Middle frontal gyrus (tissue), 1 donor: ENCODE measurements around the gene CTAGE1.
"Not testable (repeated sequence)": the region's sequence is repeated elsewhere in the genome, so short reads cannot be mapped to it uniquely, and the experiment has no call there.

ENCODE experiments used
- DNase-seq: peaks from one replicate; pipeline ENCODE4 v3.0.0-alpha.2; 2015; ENCODE audit warnings: low spot score; ENCODE audit errors: extremely low spot score

CTAGE1 gene

GRCh38 chr18:22394428-22394827, 23.3 kb downstream of the CTAGE1 start:
- DNase-seq: no peak

GRCh38 chr18:22393164-22393563, 24.6 kb downstream of the CTAGE1 start:
- DNase-seq: not testable (repeated sequence)

GRCh38 chr18:22391407-22392345, 26.0 kb downstream of the CTAGE1 start:
- DNase-seq: no peak

- DNase-seq: no peak
Measured at GRCh38 chr18:22387787-22388186, 29.9 kb downstream of the CTAGE1 start.

- DNase-seq: no peak
Measured at GRCh38 chr18:22387364-22387763, 30.4 kb downstream of the CTAGE1 start.

GRCh38 chr18:22385718-22386117, 32.0 kb downstream of the CTAGE1 start:
- no peak for DNase-seq

- no peak for DNase-seq
Measured at GRCh38 chr18:22378672-22379282, 38.9 kb downstream of the CTAGE1 start.

GRCh38 chr18:22377769-22378168, 39.9 kb downstream of the CTAGE1 start:
- no peak for DNase-seq

- no peak for DNase-seq
Measured at GRCh38 chr18:22370414-22370813, 47.3 kb downstream of the CTAGE1 start.

- no peak for DNase-seq
Measured at GRCh38 chr18:22368021-22368420, 49.7 kb downstream of the CTAGE1 start.

GRCh38 chr18:22367303-22367702, 50.4 kb downstream of the CTAGE1 start:
- DNase-seq: no peak

- DNase-seq: no peak
Measured at GRCh38 chr18:22363867-22364463, 53.8 kb downstream of the CTAGE1 start.
